ENCODE results near the gene FBXO34. TPM values are rescaled to one million over a fixed set of nuclear protein-coding genes. Genes with fewer than 3 reads are reported as not detected.

The FBXO34 gene
- total RNA-seq, 1 experiment from 2014 or later = 12.0 TPM

- H3K36me3 Mint-ChIP-seq (ENCODE audit: insufficient read depth, unreplicated experiment) = peaks cover 9% of the 10 kb centered on the region
- H3K27ac Mint-ChIP-seq (ENCODE audit: low read depth, unreplicated experiment) = no peak overlapping the region
- no TSS peak for BruUV-seq (replicated peaks)
- H3K4me1 Mint-ChIP-seq (ENCODE audit: insufficient read depth, unreplicated experiment) = peaks cover 4% of the 10 kb centered on the region
- H3K9me3 Mint-ChIP-seq (ENCODE audit: unreplicated experiment) = no peaks in the 10 kb centered on the region
- ChIA-PET POLR2A (no interaction called here), CTCF (interaction anchor here (0.7 to 1.2 kb wide), 2 partner anchors 9 to 99 kb away, joined by 3 read pairs; no protein-coding TSS in a partner anchor)
- H3K27me3 Mint-ChIP-seq (ENCODE audit: insufficient read depth, unreplicated experiment) = no peaks in the 10 kb centered on the region
- TF ChIP-seq, protein P1, sequence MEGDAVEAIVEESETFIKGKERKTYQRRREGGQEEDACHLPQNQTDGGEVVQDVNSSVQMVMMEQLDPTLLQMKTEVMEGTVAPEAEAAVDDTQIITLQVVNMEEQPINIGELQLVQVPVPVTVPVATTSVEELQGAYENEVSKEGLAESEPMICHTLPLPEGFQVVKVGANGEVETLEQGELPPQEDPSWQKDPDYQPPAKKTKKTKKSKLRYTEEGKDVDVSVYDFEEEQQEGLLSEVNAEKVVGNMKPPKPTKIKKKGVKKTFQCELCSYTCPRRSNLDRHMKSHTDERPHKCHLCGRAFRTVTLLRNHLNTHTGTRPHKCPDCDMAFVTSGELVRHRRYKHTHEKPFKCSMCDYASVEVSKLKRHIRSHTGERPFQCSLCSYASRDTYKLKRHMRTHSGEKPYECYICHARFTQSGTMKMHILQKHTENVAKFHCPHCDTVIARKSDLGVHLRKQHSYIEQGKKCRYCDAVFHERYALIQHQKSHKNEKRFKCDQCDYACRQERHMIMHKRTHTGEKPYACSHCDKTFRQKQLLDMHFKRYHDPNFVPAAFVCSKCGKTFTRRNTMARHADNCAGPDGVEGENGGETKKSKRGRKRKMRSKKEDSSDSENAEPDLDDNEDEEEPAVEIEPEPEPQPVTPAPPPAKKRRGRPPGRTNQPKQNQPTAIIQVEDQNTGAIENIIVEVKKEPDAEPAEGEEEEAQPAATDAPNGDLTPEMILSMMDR (IDR thresholded peaks at IDR 0.05; ENCODE audit: unreplicated experiment) = no peak
- no peak for DNase-seq (ENCODE audit: unreplicated experiment)
- H3K4me3 Mint-ChIP-seq (ENCODE audit: unreplicated experiment) = no peak overlapping the region
- intact Hi-C loops (cut with micrococcal nuclease) = no loop called here
Measured at GRCh38 chr14:55279384-55279783, 8.2 kb downstream of the FBXO34 start.

GRCh38 chr14:55281316-55281839 is 10.2 kb downstream of the FBXO34 start:
- DNase-seq (ENCODE audit: unreplicated experiment) = no peak
- ChIA-PET CTCF (interaction anchor here (0.6 kb wide), 3 partner anchors 80 to 1174 kb away, joined by 3 to 5 read pairs (median 3); no protein-coding TSS in a partner anchor), POLR2A (no interaction called here)
- Mint-ChIP-seq H3K4me3 (ENCODE audit: unreplicated experiment) (no peak overlapping the region), H3K27ac (ENCODE audit: low read depth, unreplicated experiment) (no peak overlapping the region), H3K9me3 (ENCODE audit: unreplicated experiment) (no peaks in the 10 kb centered on the region), H3K4me1 (ENCODE audit: insufficient read depth, unreplicated experiment) (no peaks in the 10 kb centered on the region), H3K27me3 (ENCODE audit: insufficient read depth, unreplicated experiment) (no peaks in the 10 kb centered on the region), H3K36me3 (ENCODE audit: insufficient read depth, unreplicated experiment) (peaks cover 14% of the 10 kb centered on the region)
- intact Hi-C loops (cut with micrococcal nuclease) = no loop called here
- no TSS peak for BruUV-seq (replicated peaks)
- TF ChIP-seq, protein P1 (IDR thresholded peaks at IDR 0.05; ENCODE audit: unreplicated experiment) = no peak

- ChIA-PET POLR2A (interaction anchor here (1.0 to 2.2 kb wide), 2 partner anchors 10 to 13 kb away, joined by 4 to 5 read pairs; no protein-coding TSS in a partner anchor), CTCF (interaction anchor here (0.7 to 1.3 kb wide), 3 partner anchors 11 to 386 kb away, joined by 3 to 5 read pairs (median 4); no protein-coding TSS in a partner anchor)
- Mint-ChIP-seq H3K9me3 (ENCODE audit: unreplicated experiment) (no peaks in the 10 kb centered on the region), H3K4me3 (ENCODE audit: unreplicated experiment) (no peak overlapping the region), H3K27ac (ENCODE audit: low read depth, unreplicated experiment) (no peak overlapping the region), H3K36me3 (ENCODE audit: insufficient read depth, unreplicated experiment) (peaks cover 14% of the 10 kb centered on the region), H3K4me1 (ENCODE audit: insufficient read depth, unreplicated experiment) (no peaks in the 10 kb centered on the region), H3K27me3 (ENCODE audit: insufficient read depth, unreplicated experiment) (no peaks in the 10 kb centered on the region)
- no peak for DNase-seq (ENCODE audit: unreplicated experiment)
- intact Hi-C loops (cut with micrococcal nuclease) = no loop called here
- TF ChIP-seq, protein P1 (IDR thresholded peaks at IDR 0.05; ENCODE audit: unreplicated experiment) = no peak
- no TSS peak for BruUV-seq (replicated peaks)
Measured at GRCh38 chr14:55285048-55285652, 13.9 kb downstream of the FBXO34 start.

DNA sequence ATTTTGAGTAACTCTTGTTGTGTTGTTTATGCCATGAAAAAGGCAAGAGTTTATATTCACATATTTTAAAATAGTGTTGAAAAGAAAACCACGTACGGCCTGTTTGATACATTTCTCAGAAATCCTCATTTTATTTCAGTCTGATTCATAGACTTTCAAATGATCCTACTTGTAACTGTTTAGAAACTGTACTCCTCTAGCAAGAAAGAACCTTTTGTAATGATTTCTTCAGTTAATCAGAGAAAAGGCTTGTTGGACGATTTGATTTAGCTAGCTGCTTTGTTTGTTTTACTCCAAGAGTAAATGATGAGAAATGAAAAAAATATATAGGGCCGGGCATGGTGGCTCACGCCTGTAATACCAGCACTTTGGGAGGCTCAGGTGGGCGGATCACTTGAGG is 17.2 kb downstream of the FBXO34 start:
- Mint-ChIP-seq H3K27me3 (ENCODE audit: insufficient read depth, unreplicated experiment) (no peaks in the 10 kb centered on the region), H3K27ac (ENCODE audit: low read depth, unreplicated experiment) (no peak overlapping the region), H3K4me1 (ENCODE audit: insufficient read depth, unreplicated experiment) (no peaks in the 10 kb centered on the region), H3K4me3 (ENCODE audit: unreplicated experiment) (no peak overlapping the region), H3K9me3 (ENCODE audit: unreplicated experiment) (no peaks in the 10 kb centered on the region), H3K36me3 (ENCODE audit: insufficient read depth, unreplicated experiment) (peaks cover 5% of the 10 kb centered on the region)
- TF ChIP-seq, protein P1 (IDR thresholded peaks at IDR 0.05; ENCODE audit: unreplicated experiment) = no peak
- DNase-seq (ENCODE audit: unreplicated experiment) = no peak
- POLR2A ChIA-PET = interaction anchor here (0.7 to 1.3 kb wide), 2 partner anchors 122 to 136 kb away, joined by 3 to 4 read pairs; no protein-coding TSS in a partner anchor
- BruUV-seq (replicated peaks) = no TSS peak
- CTCF ChIA-PET = interaction anchor here (0.5 to 2.2 kb wide), 3 partner anchors 13 to 18 kb away, joined by 3 to 10 read pairs (median 4); no protein-coding TSS in a partner anchor
- intact Hi-C loops (cut with micrococcal nuclease) = no loop called here

All from MCF 10A (cell line).